ENCODE results near the gene UGCG.

DNA sequence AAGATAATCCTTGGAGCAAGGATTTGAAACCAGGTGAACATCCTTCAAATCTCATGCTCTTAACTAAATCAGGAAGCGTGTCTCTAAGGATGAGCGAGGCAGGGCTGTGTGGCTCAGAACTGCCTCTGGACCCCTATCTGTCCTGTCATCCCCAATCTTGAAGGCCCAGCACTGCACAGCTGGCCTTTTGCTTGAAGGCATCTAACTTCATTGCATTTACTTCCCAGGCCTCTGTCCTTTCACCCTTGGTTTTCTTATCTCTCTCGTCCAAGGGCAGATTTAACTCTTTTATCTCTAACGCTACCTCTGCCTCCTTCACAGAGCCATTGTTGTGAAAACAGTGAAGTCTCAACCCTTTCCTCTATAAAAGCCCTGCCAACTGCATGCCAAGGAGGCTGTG lies 83.8 kb downstream of the UGCG start:
- TF ChIP-seq SMAD3 (CRISPR knock-in tag; conservative IDR thresholded peaks at IDR 0.05): no peak
- peak; percentile 61; the same call in 1 of the 2 replicates for TF ChIP-seq POLR2AphosphoS5 (IDR thresholded peaks at IDR 0.05; ENCODE audit: control insufficient read depth, insufficient read depth, low read depth, low read length)
- TF ChIP-seq JUND (IDR thresholded peaks at IDR 0.05; ENCODE audit: borderline replicate concordance, low read depth, low read length): peak; percentile 9; the same call in 1 of the 2 replicates
- TF ChIP-seq JUND (tag; IDR thresholded peaks at IDR 0.05; ENCODE audit: borderline replicate concordance, low read depth, low read length): no peak
- TF ChIP-seq, protein P1, sequence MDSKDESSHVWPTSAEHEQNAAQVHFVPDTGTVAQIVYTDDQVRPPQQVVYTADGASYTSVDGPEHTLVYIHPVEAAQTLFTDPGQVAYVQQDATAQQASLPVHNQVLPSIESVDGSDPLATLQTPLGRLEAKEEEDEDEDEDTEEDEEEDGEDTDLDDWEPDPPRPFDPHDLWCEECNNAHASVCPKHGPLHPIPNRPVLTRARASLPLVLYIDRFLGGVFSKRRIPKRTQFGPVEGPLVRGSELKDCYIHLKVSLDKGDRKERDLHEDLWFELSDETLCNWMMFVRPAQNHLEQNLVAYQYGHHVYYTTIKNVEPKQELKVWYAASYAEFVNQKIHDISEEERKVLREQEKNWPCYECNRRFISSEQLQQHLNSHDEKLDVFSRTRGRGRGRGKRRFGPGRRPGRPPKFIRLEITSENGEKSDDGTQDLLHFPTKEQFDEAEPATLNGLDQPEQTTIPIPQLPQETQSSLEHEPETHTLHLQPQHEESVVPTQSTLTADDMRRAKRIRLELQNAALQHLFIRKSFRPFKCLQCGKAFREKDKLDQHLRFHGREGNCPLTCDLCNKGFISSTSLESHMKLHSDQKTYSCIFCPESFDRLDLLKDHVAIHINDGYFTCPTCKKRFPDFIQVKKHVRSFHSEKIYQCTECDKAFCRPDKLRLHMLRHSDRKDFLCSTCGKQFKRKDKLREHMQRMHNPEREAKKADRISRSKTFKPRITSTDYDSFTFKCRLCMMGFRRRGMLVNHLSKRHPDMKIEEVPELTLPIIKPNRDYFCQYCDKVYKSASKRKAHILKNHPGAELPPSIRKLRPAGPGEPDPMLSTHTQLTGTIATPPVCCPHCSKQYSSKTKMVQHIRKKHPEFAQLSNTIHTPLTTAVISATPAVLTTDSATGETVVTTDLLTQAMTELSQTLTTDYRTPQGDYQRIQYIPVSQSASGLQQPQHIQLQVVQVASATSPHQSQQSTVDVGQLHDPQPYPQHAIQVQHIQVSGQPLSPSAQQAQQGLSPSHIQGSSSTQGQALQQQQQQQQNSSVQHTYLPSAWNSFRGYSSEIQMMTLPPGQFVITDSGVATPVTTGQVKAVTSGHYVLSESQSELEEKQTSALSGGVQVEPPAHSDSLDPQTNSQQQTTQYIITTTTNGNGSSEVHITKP (IDR thresholded peaks at IDR 0.05; ENCODE audit: partially characterized antibody): no peak
- no peak for TF ChIP-seq KDM5B (IDR thresholded peaks at IDR 0.05; ENCODE audit: insufficient replicate concordance, low read depth, low read length)
- TF ChIP-seq TCFL5 (CRISPR knock-in tag; conservative IDR thresholded peaks at IDR 0.05): no peak
- no peak for TF ChIP-seq DNMT1 (IDR thresholded peaks at IDR 0.05)
- TF ChIP-seq ZC3H11A (IDR thresholded peaks at IDR 0.05; ENCODE audit: low read depth, low read length): no peak
- no peak for TF ChIP-seq ETV6 (IDR thresholded peaks at IDR 0.05; ENCODE audit: borderline replicate concordance in 1 of 2, low read depth in 2 of 2, low read length in 1 of 2)
- no peak for TF ChIP-seq ETV6 (CRISPR knock-in tag; IDR thresholded peaks at IDR 0.05; ENCODE audit: borderline replicate concordance)
- TF ChIP-seq, protein P2, sequence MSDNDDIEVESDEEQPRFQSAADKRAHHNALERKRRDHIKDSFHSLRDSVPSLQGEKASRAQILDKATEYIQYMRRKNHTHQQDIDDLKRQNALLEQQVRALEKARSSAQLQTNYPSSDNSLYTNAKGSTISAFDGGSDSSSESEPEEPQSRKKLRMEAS (CRISPR knock-in tag; IDR thresholded peaks at IDR 0.05): no peak
- TF ChIP-seq, protein P3, sequence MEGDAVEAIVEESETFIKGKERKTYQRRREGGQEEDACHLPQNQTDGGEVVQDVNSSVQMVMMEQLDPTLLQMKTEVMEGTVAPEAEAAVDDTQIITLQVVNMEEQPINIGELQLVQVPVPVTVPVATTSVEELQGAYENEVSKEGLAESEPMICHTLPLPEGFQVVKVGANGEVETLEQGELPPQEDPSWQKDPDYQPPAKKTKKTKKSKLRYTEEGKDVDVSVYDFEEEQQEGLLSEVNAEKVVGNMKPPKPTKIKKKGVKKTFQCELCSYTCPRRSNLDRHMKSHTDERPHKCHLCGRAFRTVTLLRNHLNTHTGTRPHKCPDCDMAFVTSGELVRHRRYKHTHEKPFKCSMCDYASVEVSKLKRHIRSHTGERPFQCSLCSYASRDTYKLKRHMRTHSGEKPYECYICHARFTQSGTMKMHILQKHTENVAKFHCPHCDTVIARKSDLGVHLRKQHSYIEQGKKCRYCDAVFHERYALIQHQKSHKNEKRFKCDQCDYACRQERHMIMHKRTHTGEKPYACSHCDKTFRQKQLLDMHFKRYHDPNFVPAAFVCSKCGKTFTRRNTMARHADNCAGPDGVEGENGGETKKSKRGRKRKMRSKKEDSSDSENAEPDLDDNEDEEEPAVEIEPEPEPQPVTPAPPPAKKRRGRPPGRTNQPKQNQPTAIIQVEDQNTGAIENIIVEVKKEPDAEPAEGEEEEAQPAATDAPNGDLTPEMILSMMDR (IDR thresholded peaks at IDR 0.05 in 2 of 3, conservative IDR thresholded peaks at IDR 0.05 in 1 of 3; ENCODE audit: insufficient read depth in 2 of 3, low read depth in 1 of 3, low read length in 3 of 3): no peak
- TF ChIP-seq CBFB (CRISPR knock-in tag; IDR thresholded peaks at IDR 0.05): no peak
- TF ChIP-seq, protein P4, sequence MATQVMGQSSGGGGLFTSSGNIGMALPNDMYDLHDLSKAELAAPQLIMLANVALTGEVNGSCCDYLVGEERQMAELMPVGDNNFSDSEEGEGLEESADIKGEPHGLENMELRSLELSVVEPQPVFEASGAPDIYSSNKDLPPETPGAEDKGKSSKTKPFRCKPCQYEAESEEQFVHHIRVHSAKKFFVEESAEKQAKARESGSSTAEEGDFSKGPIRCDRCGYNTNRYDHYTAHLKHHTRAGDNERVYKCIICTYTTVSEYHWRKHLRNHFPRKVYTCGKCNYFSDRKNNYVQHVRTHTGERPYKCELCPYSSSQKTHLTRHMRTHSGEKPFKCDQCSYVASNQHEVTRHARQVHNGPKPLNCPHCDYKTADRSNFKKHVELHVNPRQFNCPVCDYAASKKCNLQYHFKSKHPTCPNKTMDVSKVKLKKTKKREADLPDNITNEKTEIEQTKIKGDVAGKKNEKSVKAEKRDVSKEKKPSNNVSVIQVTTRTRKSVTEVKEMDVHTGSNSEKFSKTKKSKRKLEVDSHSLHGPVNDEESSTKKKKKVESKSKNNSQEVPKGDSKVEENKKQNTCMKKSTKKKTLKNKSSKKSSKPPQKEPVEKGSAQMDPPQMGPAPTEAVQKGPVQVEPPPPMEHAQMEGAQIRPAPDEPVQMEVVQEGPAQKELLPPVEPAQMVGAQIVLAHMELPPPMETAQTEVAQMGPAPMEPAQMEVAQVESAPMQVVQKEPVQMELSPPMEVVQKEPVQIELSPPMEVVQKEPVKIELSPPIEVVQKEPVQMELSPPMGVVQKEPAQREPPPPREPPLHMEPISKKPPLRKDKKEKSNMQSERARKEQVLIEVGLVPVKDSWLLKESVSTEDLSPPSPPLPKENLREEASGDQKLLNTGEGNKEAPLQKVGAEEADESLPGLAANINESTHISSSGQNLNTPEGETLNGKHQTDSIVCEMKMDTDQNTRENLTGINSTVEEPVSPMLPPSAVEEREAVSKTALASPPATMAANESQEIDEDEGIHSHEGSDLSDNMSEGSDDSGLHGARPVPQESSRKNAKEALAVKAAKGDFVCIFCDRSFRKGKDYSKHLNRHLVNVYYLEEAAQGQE (IDR thresholded peaks at IDR 0.05; ENCODE audit: borderline replicate concordance): no peak
- TF ChIP-seq, protein P4 (CRISPR knock-in tag; IDR thresholded peaks at IDR 0.05; ENCODE audit: low read depth): no peak
- TF ChIP-seq HDAC1 (IDR thresholded peaks at IDR 0.05): peak in 1 of 2 experiments; percentile 82; a peak in 2 of 4 replicates
